ENCODE results near the gene CYFIP1.

CYFIP1 gene

GRCh38 chr15:22890296-22890695, 89.9 kb downstream of the CYFIP1 start:
- no peak for DNase-seq (ENCODE audit: low read depth)

GRCh38 chr15:22889146-22889818, 90.9 kb downstream of the CYFIP1 start:
- no peak for DNase-seq (ENCODE audit: low read depth)

GRCh38 chr15:22888120-22888859, 91.9 kb downstream of the CYFIP1 start:
- DNase-seq (ENCODE audit: low read depth) = no peak

- DNase-seq (ENCODE audit: low read depth) = no peak
Observed at GRCh38 chr15:22887157-22887951, 92.8 kb downstream of the CYFIP1 start.

GRCh38 chr15:22885120-22885519, 95.0 kb downstream of the CYFIP1 start:
- no peak for DNase-seq (ENCODE audit: low read depth)

- no peak for DNase-seq (ENCODE audit: low read depth)
Observed at GRCh38 chr15:22884344-22884743, 95.8 kb downstream of the CYFIP1 start.

- DNase-seq (ENCODE audit: low read depth) = no peak
Observed at GRCh38 chr15:22883196-22883595, 97.0 kb downstream of the CYFIP1 start.

- no peak for DNase-seq (ENCODE audit: low read depth)
Observed at GRCh38 chr15:22881739-22882440, 98.3 kb downstream of the CYFIP1 start.

GRCh38 chr15:22880981-22881738, 99.0 kb downstream of the CYFIP1 start:
- DNase-seq (ENCODE audit: low read depth) = no peak

GRCh38 chr15:22880068-22880980, 99.8 kb downstream of the CYFIP1 start:
- DNase-seq (ENCODE audit: low read depth) = no peak

- no peak for DNase-seq (ENCODE audit: low read depth)
Observed at GRCh38 chr15:22878103-22878502, 102.1 kb downstream of the CYFIP1 start.

- DNase-seq (ENCODE audit: low read depth) = no peak
Observed at GRCh38 chr15:22877607-22878006, 102.6 kb downstream of the CYFIP1 start.

GRCh38 chr15:22877117-22877516, 103.1 kb downstream of the CYFIP1 start:
- DNase-seq (ENCODE audit: low read depth) = no peak

GRCh38 chr15:22874966-22875365, 105.2 kb downstream of the CYFIP1 start:
- DNase-seq (ENCODE audit: low read depth) = no peak

GRCh38 chr15:22874256-22874655, 105.9 kb downstream of the CYFIP1 start:
- no peak for DNase-seq (ENCODE audit: low read depth)

GRCh38 chr15:22873841-22874240, 106.3 kb downstream of the CYFIP1 start:
- no peak for DNase-seq (ENCODE audit: low read depth)

- no peak for DNase-seq (ENCODE audit: low read depth)
Observed at GRCh38 chr15:22872936-22873701, 107.0 kb downstream of the CYFIP1 start.

- no peak for DNase-seq (ENCODE audit: low read depth)
Observed at GRCh38 chr15:22871481-22872086, 108.6 kb downstream of the CYFIP1 start.

- no peak for DNase-seq (ENCODE audit: low read depth)
Observed at GRCh38 chr15:22870865-22871264, 109.3 kb downstream of the CYFIP1 start.

Measured in CMK (cell line).